Stomach (tissue), 9 donors: ENCODE measurements around the gene CLEC11A. TPM values are rescaled to one million over a fixed set of nuclear protein-coding genes. Genes with fewer than 3 reads are reported as not detected.
"Not testable (repeated sequence)": the region's sequence is repeated elsewhere in the genome, so short reads cannot be mapped to it uniquely, and the experiment has no call there.

ENCODE experiments used
- DNase-seq, 2 donors: peaks; one replicate each; pipeline versions ENCODE4 v3.0.0 to v3.0.0-alpha.2; 2013 to 2019
- H3K27ac ChIP-seq, 5 donors: fragments of 200-600 bp in 4 of 5; sonication (generic) in 4 of 5; one replicate each; pipeline ENCODE4 v1.5.1; 2013 to 2019; ENCODE audit warnings: mild to moderate bottlenecking in 1 of 5, moderate library complexity in 1 of 5
- H3K27me3 ChIP-seq, 3 donors: fragments of 200-600 bp; sonication (generic); one replicate each; pipeline ENCODE4 v1.5.1; 2017 to 2019; ENCODE audit warnings: mixed run types in 1 of 3
- H3K36me3 ChIP-seq, 4 donors: fragments of 200-600 bp; sonication (generic); 1 replicate in 3 of 4; 2 replicates in 1 of 4; pipeline ENCODE4 v1.5.1; 2016 to 2019
- H3K4me1 ChIP-seq, 4 donors: fragments of 200-600 bp; sonication (generic); one replicate each; pipeline ENCODE4 v1.5.1; 2016 to 2019
- H3K4me3 ChIP-seq, 4 donors: fragments of 200-600 bp; sonication (generic) in 3 of 4; one replicate each; pipeline ENCODE4 v1.5.1; 2016 to 2019; ENCODE audit warnings: mild to moderate bottlenecking in 1 of 4
- H3K9me3 ChIP-seq, 4 donors: fragments of 200-600 bp; sonication (generic); one replicate each; pipeline ENCODE4 v1.5.1; 2016 to 2019
- EP300 ChIP-seq: sonication (generic); formaldehyde crosslinking; IDR thresholded peaks from one replicate; pipeline ENCODE4 v1.6.1; 2017; ENCODE audit warnings: antibody characterized with exemption
- POLR2A ChIP-seq, 4 donors: fragments of 450-650 bp; IDR thresholded peaks; one replicate each; pipeline ENCODE4 v1.6.1; 2016; ENCODE audit warnings: antibody characterized with exemption in 4 of 4, control low read depth in 2 of 4, mild to moderate bottlenecking in 1 of 4, moderate library complexity in 1 of 4
- POLR2AphosphoS5 ChIP-seq, 3 donors: sonication (generic); formaldehyde crosslinking; IDR thresholded peaks; one replicate each; pipeline ENCODE4 v1.6.1; 2016; ENCODE audit warnings: antibody characterized with exemption in 3 of 3
- WGBS, 5 donors: extraction: QIAGEN DNeasy Blood & Tissue Kit in 3 of 5; methylation state at CpG; one replicate each; pipeline versions ENCODE4 v1.1.5 to v1.1.7; 2013 to 2018; 5-methylcytosine and 5-hydroxymethylcytosine counted together
- intact Hi-C: fragments of 100-400 bp; cut with DNase I; formaldehyde crosslinking; loops from one replicate; pipeline ENCODE4 v1.15.1; 2023; ENCODE audit warnings: low total_unique reads
- polyA plus RNA-seq, 3 donors: library from polyadenylated mRNA; stranded (reverse); fragments of 200-250 nt; gene quantifications; one replicate each; pipeline ENCODE4 v1.2.3, GENCODE V29; 2013
- total RNA-seq, 5 donors: library from RNA; depleted of rRNA; stranded (reverse); fragments of >200 nt; gene quantifications; one replicate each; pipeline versions ENCODE4 v1.1.0 to v1.2.3, GENCODE V29; 2014 to 2016
- TF ChIP-seq, protein P1 (sequence below), 7 experiments: fragments of 450-650 bp in 4 of 7; fragments of 200-600 bp in 3 of 7; sonication (generic) in 3 of 7; IDR thresholded peaks; one replicate each; pipeline ENCODE4 v1.5.1; 2016 to 2019; ENCODE audit warnings: antibody characterized with exemption in 7 of 7, control low read depth in 2 of 7, mild to moderate bottlenecking in 1 of 7
- donor health status: healthy with polysubstance abuse.
- donor health status: Bipolar disorder and iron deficiency.
- donor health status: healthy.

The CLEC11A gene
- total and polyA plus RNA-seq, 8 donors: 0.89 to 33.9 (median 7.0) TPM; not detected in 1

DNA sequence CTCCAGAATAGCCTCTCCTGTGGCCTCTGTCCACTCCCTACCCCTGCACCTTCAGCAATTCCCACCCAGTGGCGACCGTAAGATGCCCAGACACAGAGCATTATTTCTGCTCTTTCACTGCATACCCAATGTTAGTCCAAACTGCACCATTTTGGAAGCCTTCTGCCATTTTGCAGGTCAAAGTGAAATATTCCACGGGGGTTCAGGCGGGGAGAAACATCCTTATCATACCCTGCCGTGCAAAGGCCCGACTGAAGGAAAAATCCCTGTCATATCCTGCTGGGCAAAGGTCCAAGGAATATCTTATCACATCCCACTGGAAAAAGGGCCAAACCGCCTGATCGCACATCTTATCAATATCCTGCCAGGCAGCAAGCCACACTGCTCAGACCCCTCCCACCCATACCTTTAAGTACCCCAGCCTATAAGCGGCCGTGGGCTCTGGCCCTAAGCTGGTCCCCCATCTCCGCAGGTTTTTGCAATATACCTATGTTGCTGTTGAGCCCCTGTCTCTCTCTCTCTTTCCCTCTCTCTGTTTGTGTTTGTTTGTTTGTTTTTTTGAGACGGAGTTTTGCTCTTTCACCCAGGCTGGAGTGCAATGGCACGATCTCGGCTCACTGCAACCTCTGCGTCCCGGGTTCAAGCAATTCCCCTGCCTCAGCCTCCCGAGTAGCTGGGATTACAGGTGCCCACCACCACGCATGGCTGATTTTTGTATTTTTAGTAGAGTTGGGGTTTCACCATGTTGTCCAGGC lies 18.2 kb downstream of the CLEC11A start:
- no peaks in the 10 kb centered on the region for H3K36me3 ChIP-seq
- H3K9me3 ChIP-seq: no peaks in the 10 kb centered on the region
- intact Hi-C loops: no loop called here
- H3K4me1 ChIP-seq: no peaks in the 10 kb centered on the region
- no peak overlapping the region for H3K4me3 ChIP-seq
- no peak overlapping the region for H3K27ac ChIP-seq
- 48 to 58% (median 50%) methylated on average over 17 to 18 of the region's 18 CpGs for WGBS, 5 donors
- no peak for DNase-seq
- H3K27me3 ChIP-seq: peaks cover 0 to 73% (median 15%) of the 10 kb centered on the region in 3 donors
- TF ChIP-seq EP300 (no peak), POLR2A (IDR thresholded peaks at IDR 0.05) (no peak), POLR2AphosphoS5 (IDR thresholded peaks at IDR 0.05) (no peak)
- TF ChIP-seq, protein P1, sequence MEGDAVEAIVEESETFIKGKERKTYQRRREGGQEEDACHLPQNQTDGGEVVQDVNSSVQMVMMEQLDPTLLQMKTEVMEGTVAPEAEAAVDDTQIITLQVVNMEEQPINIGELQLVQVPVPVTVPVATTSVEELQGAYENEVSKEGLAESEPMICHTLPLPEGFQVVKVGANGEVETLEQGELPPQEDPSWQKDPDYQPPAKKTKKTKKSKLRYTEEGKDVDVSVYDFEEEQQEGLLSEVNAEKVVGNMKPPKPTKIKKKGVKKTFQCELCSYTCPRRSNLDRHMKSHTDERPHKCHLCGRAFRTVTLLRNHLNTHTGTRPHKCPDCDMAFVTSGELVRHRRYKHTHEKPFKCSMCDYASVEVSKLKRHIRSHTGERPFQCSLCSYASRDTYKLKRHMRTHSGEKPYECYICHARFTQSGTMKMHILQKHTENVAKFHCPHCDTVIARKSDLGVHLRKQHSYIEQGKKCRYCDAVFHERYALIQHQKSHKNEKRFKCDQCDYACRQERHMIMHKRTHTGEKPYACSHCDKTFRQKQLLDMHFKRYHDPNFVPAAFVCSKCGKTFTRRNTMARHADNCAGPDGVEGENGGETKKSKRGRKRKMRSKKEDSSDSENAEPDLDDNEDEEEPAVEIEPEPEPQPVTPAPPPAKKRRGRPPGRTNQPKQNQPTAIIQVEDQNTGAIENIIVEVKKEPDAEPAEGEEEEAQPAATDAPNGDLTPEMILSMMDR (IDR thresholded peaks at IDR 0.05): no peak

DNA sequence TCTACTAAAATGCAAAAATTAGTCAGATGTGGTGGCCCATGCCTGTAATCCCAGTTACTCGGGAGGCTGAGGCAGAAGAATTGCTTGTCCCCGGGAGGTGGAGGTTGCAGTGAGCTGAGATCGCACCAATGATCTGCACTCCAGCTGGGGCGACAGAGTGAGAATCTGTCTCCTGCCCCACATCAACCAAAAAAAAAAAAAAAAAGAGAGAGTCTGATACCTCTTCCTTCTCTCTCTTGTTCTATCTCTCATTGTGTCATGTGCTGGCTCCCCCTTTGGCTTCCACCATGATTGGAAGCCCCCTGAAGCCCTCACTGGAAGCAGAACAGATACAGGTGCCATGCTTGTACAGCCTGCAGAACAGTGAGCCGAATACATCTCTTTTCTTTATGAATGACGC lies 20.4 kb downstream of the CLEC11A start:
- no peak overlapping the region for H3K4me3 ChIP-seq
- peaks cover 0 to 67% (median 15%) of the 10 kb centered on the region in 3 donors for H3K27me3 ChIP-seq
- H3K27ac ChIP-seq: no peak overlapping the region
- intact Hi-C loops: no loop called here
- no peaks in the 10 kb centered on the region for H3K4me1 ChIP-seq
- no peaks in the 10 kb centered on the region for H3K36me3 ChIP-seq
- DNase-seq: no peak
- 86 to 90% (median 87%) methylated on average over 6 of the region's 6 CpGs for WGBS, 5 donors
- H3K9me3 ChIP-seq: no peaks in the 10 kb centered on the region
- TF ChIP-seq, protein P1 (IDR thresholded peaks at IDR 0.05): no peak
- TF ChIP-seq POLR2A (IDR thresholded peaks at IDR 0.05): no peak
- TF ChIP-seq POLR2AphosphoS5 (IDR thresholded peaks at IDR 0.05): no peak
- TF ChIP-seq EP300: no peak

DNA sequence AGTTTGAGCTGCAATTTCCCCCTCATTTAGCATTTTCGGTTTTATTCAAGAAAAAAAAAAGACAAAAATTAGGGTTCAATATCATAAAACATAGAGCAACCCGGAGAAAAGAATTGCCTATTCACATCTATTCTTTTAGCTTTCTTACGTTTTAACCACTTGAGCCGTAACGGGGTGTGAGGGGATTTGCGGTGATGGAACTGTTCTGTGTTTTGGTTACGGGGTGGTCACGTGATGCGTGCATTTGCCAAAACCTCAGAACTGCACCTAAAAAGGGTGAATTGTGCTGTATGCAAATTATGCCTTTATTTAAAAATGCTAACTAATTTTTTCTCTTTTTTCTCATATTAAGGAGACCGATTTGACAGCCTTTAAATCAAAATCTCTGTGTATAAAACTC lies 22.1 kb downstream of the CLEC11A start:
- TF ChIP-seq, protein P1 (IDR thresholded peaks at IDR 0.05): no peak
- TF ChIP-seq POLR2A (IDR thresholded peaks at IDR 0.05) (no peak), EP300 (no peak), POLR2AphosphoS5 (IDR thresholded peaks at IDR 0.05) (no peak)
- no peak overlapping the region for H3K4me3 ChIP-seq
- intact Hi-C loops: no loop called here
- H3K36me3 ChIP-seq: no peaks in the 10 kb centered on the region
- H3K4me1 ChIP-seq: no peaks in the 10 kb centered on the region
- no peaks in the 10 kb centered on the region for H3K9me3 ChIP-seq
- DNase-seq: no peak
- H3K27ac ChIP-seq: no peak overlapping the region
- 73 to 84% (median 80%) methylated on average over 10 of the region's 10 CpGs for WGBS, 5 donors
- H3K27me3 ChIP-seq: peaks cover 0 to 66% (median 10%) of the 10 kb centered on the region in 3 donors

DNA sequence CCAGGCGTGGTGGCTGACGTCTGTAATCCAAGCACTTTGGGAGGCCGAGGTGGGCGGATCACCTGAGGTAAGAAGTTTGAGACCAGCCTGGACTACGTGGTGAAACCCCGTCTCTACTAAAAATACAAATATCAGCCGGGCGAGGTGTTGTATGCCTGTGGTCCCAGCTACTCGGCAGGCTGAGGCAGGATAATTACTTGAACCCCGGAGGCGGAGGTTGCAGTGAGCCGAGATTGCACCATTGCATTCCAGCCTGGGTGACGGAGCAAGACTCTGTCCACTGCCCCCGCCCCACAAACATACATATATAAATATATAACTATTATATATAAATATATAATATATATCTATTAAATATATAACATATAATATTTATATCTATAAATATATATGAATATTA lies 24.0 kb downstream of the CLEC11A start:
- DNase-seq, intact Hi-C loops, H3K36me3 ChIP-seq, H3K4me3 ChIP-seq, H3K9me3 ChIP-seq, H3K4me1 ChIP-seq, H3K27ac ChIP-seq: not testable (repeated sequence)
- H3K27me3 ChIP-seq: peaks cover 0 to 59% (median 0%) of the 10 kb centered on the region in 3 donors
- 89 to 92% (median 92%) methylated on average over 14 of the region's 14 CpGs for WGBS, 5 donors

DNA sequence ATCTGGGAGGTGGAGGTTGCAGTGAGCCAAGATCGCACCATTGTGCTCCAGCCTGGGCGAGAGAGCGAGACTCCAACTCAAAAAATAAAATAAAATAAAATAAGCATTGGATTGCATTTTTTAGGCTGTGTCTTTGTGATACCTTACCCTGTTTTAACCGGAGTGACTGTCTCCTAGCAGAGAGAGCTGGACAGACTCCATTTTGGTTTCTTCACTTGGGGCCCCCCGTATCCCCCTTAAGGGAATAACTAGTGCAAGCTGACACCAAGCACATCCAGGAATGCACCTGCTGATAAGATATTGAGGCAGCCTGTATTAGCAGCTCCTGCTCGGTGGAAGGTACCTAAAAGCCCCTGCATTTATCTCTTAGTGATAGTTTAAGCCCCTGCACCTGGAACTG lies 26.3 kb downstream of the CLEC11A start:
- no peaks in the 10 kb centered on the region for H3K4me1 ChIP-seq
- TF ChIP-seq, protein P1 (IDR thresholded peaks at IDR 0.05): no peak
- TF ChIP-seq POLR2A (IDR thresholded peaks at IDR 0.05) (no peak), EP300 (no peak), POLR2AphosphoS5 (IDR thresholded peaks at IDR 0.05) (no peak)
- no peaks in the 10 kb centered on the region for H3K36me3 ChIP-seq
- H3K4me3 ChIP-seq: no peak overlapping the region
- intact Hi-C loops: no loop called here
- 55 to 60% (median 58%) methylated on average over 6 of the region's 6 CpGs for WGBS, 5 donors
- peaks cover 0 to 63% (median 0%) of the 10 kb centered on the region in 3 donors for H3K27me3 ChIP-seq
- no peak overlapping the region for H3K27ac ChIP-seq
- no peaks in the 10 kb centered on the region for H3K9me3 ChIP-seq
- DNase-seq: no peak
